Transverse colon (tissue), 4 donors: ENCODE measurements around the gene MECR. TPM values are rescaled to one million over a fixed set of nuclear protein-coding genes. Genes with fewer than 3 reads are reported as not detected.

Experiments
- DNase-seq: peaks from one replicate; pipeline ENCODE4 v3.0.0-alpha.2; 2019
- H3K27ac ChIP-seq, 4 donors: fragments of 200-600 bp; sonication (generic); 2 replicates each; pipeline ENCODE4 v1.5.1; 2016 to 2018; ENCODE audit warnings: inconsistent platforms in 4 of 4
- H3K27me3 ChIP-seq: fragments of 200-600 bp; sonication (generic); 2 replicates; pipeline ENCODE4 v1.5.1; 2017; ENCODE audit warnings: inconsistent platforms
- H3K36me3 ChIP-seq, 4 donors: fragments of 200-600 bp; sonication (generic); 2 replicates each; pipeline ENCODE4 v1.5.1; 2017 to 2019; ENCODE audit warnings: inconsistent platforms in 4 of 4
- H3K4me1 ChIP-seq, 4 donors: fragments of 200-600 bp; sonication (generic); 2 replicates each; pipeline ENCODE4 v1.5.1; 2017 to 2020; ENCODE audit warnings: inconsistent platforms in 4 of 4
- H3K4me3 ChIP-seq, 4 donors: fragments of 200-600 bp; sonication (generic); 1 replicate in 1 of 4; 2 replicates in 3 of 4; pipeline versions ENCODE4 v1.5.1 to v1.6.1; 2017 to 2019; ENCODE audit warnings: inconsistent platforms in 4 of 4
- H3K9me3 ChIP-seq, 2 donors: fragments of 200-600 bp; sonication (generic); 2 replicates each; pipeline ENCODE4 v1.5.1; 2017 to 2019; ENCODE audit warnings: inconsistent platforms in 2 of 2
- EP300 ChIP-seq: sonication (generic); formaldehyde crosslinking; IDR thresholded peaks from one replicate; pipeline ENCODE4 v1.6.1; 2017; ENCODE audit warnings: antibody characterized with exemption, low read depth
- POLR2A ChIP-seq: fragments of 450-650 bp; IDR thresholded peaks from one replicate; pipeline ENCODE4 v1.6.1; 2016; ENCODE audit warnings: antibody characterized with exemption, mild to moderate bottlenecking, moderate library complexity
- POLR2AphosphoS5 ChIP-seq, 3 donors: sonication (generic); formaldehyde crosslinking; IDR thresholded peaks; one replicate each; pipeline ENCODE4 v1.6.1; 2016; ENCODE audit warnings: antibody characterized with exemption in 3 of 3
- WGBS, 2 donors: methylation state at CpG; one replicate each; pipeline ENCODE4 v1.1.5; 2018; ENCODE audit warnings: low coverage in 1 of 2; 5-methylcytosine and 5-hydroxymethylcytosine counted together
- in situ Hi-C, 4 donors: fragments of 200-750 bp; cut with MboI; loops; one replicate each; pipeline versions ENCODE4 v1.15.0 to v1.15.1; 2017; ENCODE audit warnings: low sequenced_read_pairs in 3 of 4, low pct_ligation_motif_present in 1 of 4, low pct_unique_long_range_greater_than_20kb in 1 of 4
- intact Hi-C: fragments of 100-400 bp; cut with DNase I; formaldehyde crosslinking; loops from one replicate; pipeline ENCODE4 v1.15.1; 2023; ENCODE audit warnings: low total_unique reads
- total RNA-seq, 4 donors: library from RNA; depleted of rRNA; stranded (reverse); fragments of >200 nt; gene quantifications; one replicate each; pipeline ENCODE4 v1.1.0, GENCODE V29; 2016
- TF ChIP-seq, protein P1 (sequence below), 5 experiments: fragments of 200-600 bp in 3 of 5; fragments of 450-650 bp in 2 of 5; sonication (generic) in 3 of 5; IDR thresholded peaks; 1 replicate in 2 of 5; 2 replicates in 3 of 5; pipeline ENCODE4 v1.5.1; 2016 to 2017; ENCODE audit warnings: antibody characterized with exemption in 5 of 5, inconsistent platforms in 3 of 5, mild to moderate bottlenecking in 2 of 5, moderate library complexity in 1 of 5

The MECR gene
- total RNA-seq, 4 donors from 2014 or later: 5.2 to 16.0 (median 12.2) TPM; not detected in 1

DNA sequence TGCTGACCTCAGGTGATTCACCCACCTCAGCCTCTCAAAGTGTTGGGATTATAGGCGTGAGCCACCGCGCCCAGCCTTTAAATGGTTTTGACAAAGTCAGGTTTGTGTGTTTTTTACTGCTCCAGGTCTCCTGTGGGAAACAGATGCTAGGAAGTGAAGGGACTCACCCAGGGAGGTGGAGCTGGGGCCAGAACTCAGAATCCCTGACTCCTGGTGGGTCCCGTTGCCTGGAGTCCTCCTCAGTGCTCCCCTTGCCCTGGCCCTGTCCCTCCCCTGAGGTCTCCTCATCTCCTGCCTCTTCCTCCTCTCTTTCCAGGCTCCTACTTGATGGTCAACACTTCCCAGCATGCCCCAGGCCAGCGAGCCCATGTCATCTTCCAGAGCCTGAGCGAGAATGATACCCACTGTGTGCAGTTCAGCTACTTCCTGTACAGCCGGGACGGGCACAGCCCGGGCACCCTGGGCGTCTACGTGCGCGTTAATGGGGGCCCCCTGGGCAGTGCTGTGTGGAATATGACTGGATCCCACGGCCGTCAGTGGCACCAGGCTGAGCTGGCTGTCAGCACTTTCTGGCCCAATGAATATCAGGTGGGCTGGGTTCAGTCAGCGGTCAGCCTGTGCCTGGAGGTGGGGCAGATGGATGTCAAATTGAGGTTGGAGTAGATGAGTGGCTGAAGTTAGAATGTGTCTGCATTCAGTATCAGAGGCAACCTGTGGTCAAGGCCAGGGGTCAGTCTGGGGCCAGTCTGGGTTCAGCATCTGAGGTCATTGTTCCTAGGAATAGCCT, 27.6 kb upstream of the MECR start:
- intact Hi-C loops: no loop called here
- TF ChIP-seq, protein P1, sequence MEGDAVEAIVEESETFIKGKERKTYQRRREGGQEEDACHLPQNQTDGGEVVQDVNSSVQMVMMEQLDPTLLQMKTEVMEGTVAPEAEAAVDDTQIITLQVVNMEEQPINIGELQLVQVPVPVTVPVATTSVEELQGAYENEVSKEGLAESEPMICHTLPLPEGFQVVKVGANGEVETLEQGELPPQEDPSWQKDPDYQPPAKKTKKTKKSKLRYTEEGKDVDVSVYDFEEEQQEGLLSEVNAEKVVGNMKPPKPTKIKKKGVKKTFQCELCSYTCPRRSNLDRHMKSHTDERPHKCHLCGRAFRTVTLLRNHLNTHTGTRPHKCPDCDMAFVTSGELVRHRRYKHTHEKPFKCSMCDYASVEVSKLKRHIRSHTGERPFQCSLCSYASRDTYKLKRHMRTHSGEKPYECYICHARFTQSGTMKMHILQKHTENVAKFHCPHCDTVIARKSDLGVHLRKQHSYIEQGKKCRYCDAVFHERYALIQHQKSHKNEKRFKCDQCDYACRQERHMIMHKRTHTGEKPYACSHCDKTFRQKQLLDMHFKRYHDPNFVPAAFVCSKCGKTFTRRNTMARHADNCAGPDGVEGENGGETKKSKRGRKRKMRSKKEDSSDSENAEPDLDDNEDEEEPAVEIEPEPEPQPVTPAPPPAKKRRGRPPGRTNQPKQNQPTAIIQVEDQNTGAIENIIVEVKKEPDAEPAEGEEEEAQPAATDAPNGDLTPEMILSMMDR (IDR thresholded peaks at IDR 0.05): no peak
- TF ChIP-seq POLR2A (no peak), POLR2AphosphoS5 (IDR thresholded peaks at IDR 0.05) (no peak), EP300 (no peak)
- H3K27me3 ChIP-seq: peaks cover 29% of the 10 kb centered on the region
- H3K36me3 ChIP-seq: no peaks in the 10 kb centered on the region
- H3K9me3 ChIP-seq: no peaks in the 10 kb centered on the region
- in situ Hi-C loops: loop anchor here in 2 of 4 donors (25.0 kb wide), 2 partner anchors 529 to 829 kb away; no protein-coding TSS in a partner anchor
- H3K4me3 ChIP-seq: no peak overlapping the region
- DNase-seq: no peak
- H3K27ac ChIP-seq: no peak overlapping the region
- WGBS, 2 donors: 60 to 77% methylated on average over 4 to 16 of the region's 16 CpGs
- peaks cover 6 to 16% (median 11%) of the 10 kb centered on the region in 4 donors for H3K4me1 ChIP-seq

- peaks cover 6 to 16% (median 11%) of the 10 kb centered on the region in 4 donors for H3K4me1 ChIP-seq
- H3K9me3 ChIP-seq: no peaks in the 10 kb centered on the region
- no peak overlapping the region for H3K27ac ChIP-seq
- no peak overlapping the region for H3K4me3 ChIP-seq
- no peak for DNase-seq
- TF ChIP-seq, protein P1 (IDR thresholded peaks at IDR 0.05): no peak
- TF ChIP-seq POLR2A (no peak), POLR2AphosphoS5 (IDR thresholded peaks at IDR 0.05) (no peak), EP300 (no peak)
- intact Hi-C loops: no loop called here
- in situ Hi-C loops: loop anchor here in 2 of 4 donors (25.0 kb wide), 2 partner anchors 530 to 830 kb away; no protein-coding TSS in a partner anchor
- H3K27me3 ChIP-seq: peaks cover 29% of the 10 kb centered on the region
- 44 to 55% methylated on average over 4 to 11 of the region's 11 CpGs for WGBS, 2 donors
- H3K36me3 ChIP-seq: no peaks in the 10 kb centered on the region
These were observed 26.5 kb upstream of the MECR start for GRCh38 chr1:29256979-29257804.

DNA sequence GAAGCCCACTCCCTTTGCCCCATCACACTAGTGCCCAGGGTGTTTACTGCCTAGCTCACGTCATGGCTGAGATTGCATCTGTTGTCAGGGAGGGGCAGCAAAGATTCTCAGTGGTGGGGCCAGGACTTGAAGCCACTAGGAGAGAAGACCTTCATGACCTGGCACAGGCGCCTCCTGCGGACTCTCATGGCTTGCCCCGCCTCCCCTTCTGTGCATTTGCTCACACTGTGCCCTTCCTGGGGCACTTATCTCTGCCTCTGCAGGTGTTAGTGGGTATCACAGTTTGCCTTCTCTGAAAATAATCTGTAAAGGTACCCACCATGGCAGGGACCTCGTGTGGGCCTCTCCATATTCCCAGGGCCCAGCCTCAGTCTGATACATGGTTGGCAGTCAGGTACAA, 25.7 kb upstream of the MECR start:
- no peak for DNase-seq
- Histone ChIP-seq H3K9me3 (no peaks in the 10 kb centered on the region), H3K36me3 (no peaks in the 10 kb centered on the region), H3K27me3 (peaks cover 29% of the 10 kb centered on the region), H3K4me3 (no peak overlapping the region), H3K4me1 (peaks cover 6 to 16% (median 11%) of the 10 kb centered on the region in 4 donors), H3K27ac (no peak overlapping the region)
- in situ Hi-C loops: loop anchor here in 2 of 4 donors (25.0 kb wide), 2 partner anchors 531 to 831 kb away; no protein-coding TSS in a partner anchor
- WGBS, 2 donors: 62% methylated on average over 5 of the region's 5 CpGs; no CpG with 5 or more reads in 1 of the 2 donors
- TF ChIP-seq POLR2AphosphoS5 (IDR thresholded peaks at IDR 0.05) (no peak), POLR2A (no peak)
- TF ChIP-seq, protein P1 (IDR thresholded peaks at IDR 0.05): no peak
- intact Hi-C loops: no loop called here

- intact Hi-C loops: no loop called here
- in situ Hi-C loops: loop anchor here in 2 of 4 donors (25.0 kb wide), 2 partner anchors 532 to 832 kb away; no protein-coding TSS in a partner anchor
- H3K27ac ChIP-seq: no peak overlapping the region
- TF ChIP-seq, protein P1 (IDR thresholded peaks at IDR 0.05): no peak
- TF ChIP-seq EP300 (no peak), POLR2AphosphoS5 (IDR thresholded peaks at IDR 0.05) (no peak), POLR2A (no peak)
- H3K4me1 ChIP-seq: peaks cover 6 to 14% (median 11%) of the 10 kb centered on the region in 4 donors
- H3K4me3 ChIP-seq: no peak overlapping the region
- 81% methylated on average over 8 of the region's 10 CpGs; no CpG with 5 or more reads in 1 of the 2 donors for WGBS, 2 donors
- peaks cover 23% of the 10 kb centered on the region for H3K27me3 ChIP-seq
- H3K9me3 ChIP-seq: no peaks in the 10 kb centered on the region
- DNase-seq: no peak
- no peaks in the 10 kb centered on the region for H3K36me3 ChIP-seq
These were observed 24.5 kb upstream of the MECR start for GRCh38 chr1:29255134-29255666.
